K562 (cell line): ENCODE measurements around the gene DHX40. TPM values are rescaled to one million over a fixed set of nuclear protein-coding genes. Genes with fewer than 3 reads are reported as not detected.
A peak's percentile ranks its signal among the peaks of the same experiment; 100 is the strongest.

ENCODE experiments used
- ATF6 ChIP-seq: sonication (generic); formaldehyde crosslinking; IDR thresholded peaks from 2 replicates; pipeline ENCODE4 v1.4.0; 2020; ENCODE audit warnings: mild to moderate bottlenecking, missing genetic modification reagents
- CBFA2T2 ChIP-seq: fragments of 450-650 bp; conservative IDR thresholded peaks from 2 replicates; pipeline ENCODE4 v1.6.1; 2017; ENCODE audit warnings: mild to moderate bottlenecking
- CTBP1 ChIP-seq: fragments of 450-650 bp; IDR thresholded peaks from 2 replicates; pipeline ENCODE4 v1.6.1; 2016; ENCODE audit warnings: borderline replicate concordance
- ETV1 ChIP-seq: fragments of 450-650 bp; conservative IDR thresholded peaks from 2 replicates; pipeline ENCODE4 v1.6.1; 2016; ENCODE audit warnings: missing genetic modification characterization, control low read depth, low read depth, missing compliant biosample characterization
- FOSL1 ChIP-seq: fragments of 200-800 bp; sonication (Bioruptor generic); conservative IDR thresholded peaks from 2 replicates; pipeline ENCODE4 v1.6.1; 2016; ENCODE audit warnings: missing genetic modification characterization, missing compliant biosample characterization
- GABPB1 ChIP-seq: sonication (generic); formaldehyde crosslinking; IDR thresholded peaks from 2 replicates; pipeline ENCODE4 v1.8.0; 2022; ENCODE audit warnings: mild to moderate bottlenecking, missing genetic modification reagents
- HNRNPH1 ChIP-seq: fragments of 200-400 bp; formaldehyde crosslinking; optimal IDR thresholded peaks from 2 replicates; pipeline ENCODE3; 2017; ENCODE audit warnings: low read depth, mild to moderate bottlenecking, low read length, moderate library complexity
- JUND ChIP-seq, 2 experiments: IDR thresholded peaks; 2 replicates in 1 of 2; 3 replicates in 1 of 2; pipeline ENCODE4 v1.6.1; 2011; ENCODE audit warnings: borderline replicate concordance in 2 of 2, low read depth in 2 of 2, low read length in 2 of 2, improper control_type of control experiment in 1 of 2, missing biosample characterization in 1 of 2, missing genetic modification characterization in 1 of 2, missing genetic modification reagents in 1 of 2
- KLF16 ChIP-seq: IDR thresholded peaks from 2 replicates; pipeline ENCODE4 v1.6.1; 2016; ENCODE audit warnings: antibody characterized with exemption
- MTA1 ChIP-seq: fragments of 450-650 bp; IDR thresholded peaks from 2 replicates; pipeline ENCODE4 v1.6.1; 2017; ENCODE audit warnings: borderline replicate concordance
- PKNOX1 ChIP-seq: fragments of 450-650 bp; IDR thresholded peaks from 2 replicates; pipeline ENCODE4 v1.6.1; 2016
- POU5F1 ChIP-seq: fragments of 150-350 bp; IDR thresholded peaks from 2 replicates; pipeline ENCODE4 v1.6.1; 2014; ENCODE audit warnings: borderline replicate concordance, low read length, low read depth, mild to moderate bottlenecking; ENCODE audit not compliant: partially characterized antibody
- RCOR1 ChIP-seq, 2 experiments: IDR thresholded peaks; 2 replicates each; pipeline ENCODE4 v1.6.1; 2012; ENCODE audit warnings: low read depth in 2 of 2, low read length in 2 of 2, borderline replicate concordance in 1 of 2, improper control_type of control experiment in 1 of 2
- RNF2 ChIP-seq: sonication (generic); IDR thresholded peaks from 2 replicates; pipeline ENCODE4 v1.6.1; 2016
- SMARCA4 ChIP-seq: fragments of 450-650 bp; IDR thresholded peaks from 2 replicates; pipeline ENCODE4 v1.6.1; 2016
- TEAD1 ChIP-seq, 2 experiments: fragments of 450-650 bp in 1 of 2; sonication (generic) in 1 of 2; formaldehyde crosslinking; IDR thresholded peaks; 2 replicates each; pipeline versions ENCODE4 v1.4.0 to v1.8.0; 2020 to 2022; ENCODE audit warnings: mild to moderate bottlenecking in 2 of 2, missing genetic modification reagents in 1 of 2
- ZBTB1 ChIP-seq: sonication (generic); formaldehyde crosslinking; IDR thresholded peaks from 2 replicates; pipeline ENCODE4 v1.8.1; 2023; ENCODE audit warnings: missing genetic modification reagents, low read depth, mild to moderate bottlenecking, borderline replicate concordance
- ZNF134 ChIP-seq: fragments of 250-450 bp; sonication (Bioruptor Pico); conservative IDR thresholded peaks from 2 replicates; pipeline ENCODE4 v1.4.0; 2020
- ZNF224 ChIP-seq: sonication (generic); formaldehyde crosslinking; IDR thresholded peaks from 2 replicates; pipeline ENCODE4 v1.8.0; 2022; ENCODE audit warnings: mild to moderate bottlenecking, missing genetic modification reagents
- ZNF354B ChIP-seq: fragments of 250-450 bp; sonication (Bioruptor Pico); IDR thresholded peaks from 2 replicates; pipeline ENCODE4 v1.4.0; 2020
- ZNF766 ChIP-seq: fragments of 200-800 bp; sonication (Bioruptor generic); conservative IDR thresholded peaks from 2 replicates; pipeline ENCODE4 v1.6.1; 2016; ENCODE audit warnings: missing genetic modification characterization, missing compliant biosample characterization
- ZNF830 ChIP-seq: fragments of 250-450 bp; sonication (Bioruptor Pico); IDR thresholded peaks from 2 replicates; pipeline ENCODE4 v1.5.0; 2021; ENCODE audit warnings: mild to moderate bottlenecking
- polyA plus RNA-seq, 8 experiments: library from polyadenylated mRNA; depleted of rRNA in 4 of 8; stranded (reverse) in 5 of 8; unstranded in 3 of 8; fragments of >200 nt; fragmentation: Nextera tagmentation in 2 of 8; fragmentation: Illumina TruSeq in 1 of 8; extraction: Ambion mirVana in 2 of 8; extraction: Trizol in 1 of 8; gene quantifications; 2 replicates each; pipeline versions ENCODE4 v1.2.1 to v1.2.3, GENCODE V29; 2011 to 2014; ENCODE audit warnings: inconsistent platforms in 1 of 8, missing spikeins in 1 of 8
- total RNA-seq, 7 experiments: library from RNA; depleted of rRNA in 6 of 7; stranded (reverse); fragments of >200 nt in 6 of 7; fragmentation: Illumina TruSeq in 2 of 7; extraction: Trizol in 2 of 7; gene quantifications; 2 replicates each; pipeline versions ENCODE4 v1.2.1 to v1.2.3, GENCODE V29; 2011 to 2021; ENCODE audit warnings: low replicate concordance in 1 of 7
- TF ChIP-seq, protein P1 (sequence below): fragments of 450-650 bp; IDR thresholded peaks from 2 replicates; pipeline ENCODE4 v1.6.1; 2017; ENCODE audit warnings: antibody characterized with exemption, mild to moderate bottlenecking

DHX40 gene
- total and polyA plus RNA-seq, 9 of the 15 experiments (the other 6 are each of a cell fraction or from before 2014, with no cell fraction given), result 7.2 to 38.6 (median 18.7) TPM

DNA sequence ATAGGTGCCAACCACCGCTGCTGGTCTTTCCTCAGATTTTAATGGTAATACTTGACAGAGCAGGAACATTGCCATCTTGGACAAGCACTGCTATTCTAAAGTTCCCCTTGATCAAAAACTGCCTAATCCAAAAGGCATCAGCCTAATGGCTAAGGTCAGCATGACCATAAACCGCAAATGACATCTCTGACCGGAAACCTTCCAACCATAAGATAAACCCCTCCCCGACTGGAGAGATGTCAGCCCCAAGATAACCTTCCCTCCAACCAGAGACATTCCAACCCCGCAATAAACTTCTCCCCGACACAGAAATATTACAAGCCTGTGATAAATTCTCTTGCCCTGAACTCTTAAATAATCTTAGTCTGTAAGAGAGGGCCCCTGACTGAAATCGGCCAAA, 7.4 kb upstream of the DHX40 start (continued):
- TF ChIP-seq PKNOX1 (peak; percentile 42; the same call in 1 of the 2 replicates), FOSL1 (tag) (peak; percentile 56; the same call in 1 of the 2 replicates), ZNF224 (CRISPR knock-in tag) (no peak), ZNF830 (no peak), ATF6 (CRISPR knock-in tag) (no peak), ETV1 (tag) (peak; percentile 95), TEAD1 (CRISPR knock-in tag; IDR thresholded peaks at IDR 0.05) (peak in 1 of 2 experiments; percentile 94; a peak in 2 of 4 replicates), HNRNPH1 (no peak), RNF2 (peak; percentile 42; the same call in 1 of the 2 replicates), CBFA2T2 (peak; percentile 27; the same call in 1 of the 2 replicates), ZNF766 (CRISPR knock-in tag) (no peak), RCOR1 (IDR thresholded peaks at IDR 0.05; ENCODE audit: borderline replicate concordance in 1 of 2, low read depth in 2 of 2, low read length in 2 of 2) (peak in 1 of 2 experiments; percentile 98; a peak in 2 of 4 replicates), CTBP1 (peak; percentile 60; the same call in 1 of the 2 replicates), MTA1 (peak; percentile 49; the same call in 1 of the 2 replicates), JUND (IDR thresholded peaks at IDR 0.05; ENCODE audit: borderline replicate concordance, low read depth, low read length) (no peak), JUND (tag; IDR thresholded peaks at IDR 0.05; ENCODE audit: borderline replicate concordance, low read depth, low read length) (peak; percentile 40; the same call in 1 of the 3 replicates), GABPB1 (0 out of 2 replicates have a peak, but pooled peaks have one; percentile 29), ZNF354B (CRISPR knock-in tag) (0 out of 2 replicates have a peak, but pooled peaks have one; percentile 26), ZNF134 (CRISPR knock-in tag) (no peak), KLF16 (peak; percentile 8; the same call in 1 of the 2 replicates), ZBTB1 (CRISPR knock-in tag) (peak; percentile 58; the same call in 1 of the 2 replicates), POU5F1 (no peak), SMARCA4 (peak; percentile 52; the same call in 1 of the 2 replicates)
- TF ChIP-seq, protein P1, sequence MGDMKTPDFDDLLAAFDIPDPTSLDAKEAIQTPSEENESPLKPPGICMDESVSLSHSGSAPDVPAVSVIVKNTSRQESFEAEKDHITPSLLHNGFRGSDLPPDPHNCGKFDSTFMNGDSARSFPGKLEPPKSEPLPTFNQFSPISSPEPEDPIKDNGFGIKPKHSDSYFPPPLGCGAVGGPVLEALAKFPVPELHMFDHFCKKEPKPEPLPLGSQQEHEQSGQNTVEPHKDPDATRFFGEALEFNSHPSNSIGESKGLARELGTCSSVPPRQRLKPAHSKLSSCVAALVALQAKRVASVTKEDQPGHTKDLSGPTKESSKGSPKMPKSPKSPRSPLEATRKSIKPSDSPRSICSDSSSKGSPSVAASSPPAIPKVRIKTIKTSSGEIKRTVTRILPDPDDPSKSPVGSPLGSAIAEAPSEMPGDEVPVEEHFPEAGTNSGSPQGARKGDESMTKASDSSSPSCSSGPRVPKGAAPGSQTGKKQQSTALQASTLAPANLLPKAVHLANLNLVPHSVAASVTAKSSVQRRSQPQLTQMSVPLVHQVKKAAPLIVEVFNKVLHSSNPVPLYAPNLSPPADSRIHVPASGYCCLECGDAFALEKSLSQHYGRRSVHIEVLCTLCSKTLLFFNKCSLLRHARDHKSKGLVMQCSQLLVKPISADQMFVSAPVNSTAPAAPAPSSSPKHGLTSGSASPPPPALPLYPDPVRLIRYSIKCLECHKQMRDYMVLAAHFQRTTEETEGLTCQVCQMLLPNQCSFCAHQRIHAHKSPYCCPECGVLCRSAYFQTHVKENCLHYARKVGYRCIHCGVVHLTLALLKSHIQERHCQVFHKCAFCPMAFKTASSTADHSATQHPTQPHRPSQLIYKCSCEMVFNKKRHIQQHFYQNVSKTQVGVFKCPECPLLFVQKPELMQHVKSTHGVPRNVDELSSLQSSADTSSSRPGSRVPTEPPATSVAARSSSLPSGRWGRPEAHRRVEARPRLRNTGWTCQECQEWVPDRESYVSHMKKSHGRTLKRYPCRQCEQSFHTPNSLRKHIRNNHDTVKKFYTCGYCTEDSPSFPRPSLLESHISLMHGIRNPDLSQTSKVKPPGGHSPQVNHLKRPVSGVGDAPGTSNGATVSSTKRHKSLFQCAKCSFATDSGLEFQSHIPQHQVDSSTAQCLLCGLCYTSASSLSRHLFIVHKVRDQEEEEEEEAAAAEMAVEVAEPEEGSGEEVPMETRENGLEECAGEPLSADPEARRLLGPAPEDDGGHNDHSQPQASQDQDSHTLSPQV, result no peak
